IMR-90 (cell line): ENCODE measurements around the gene APOBEC3B. TPM values are rescaled to one million over a fixed set of nuclear protein-coding genes. Genes with fewer than 3 reads are reported as not detected.

ENCODE experiments used
- ATAC-seq: fragments of 200-7000 bp; cut with Tn5 transposase; 2 replicates; pipeline ENCODE4 v1.9.1; 2020; ENCODE audit warnings: low read depth, mild to moderate bottlenecking, moderate library complexity
- BruUV-seq: library from RNA; stranded (reverse); fragments of 400-500 nt; replicated peaks from 2 replicates; lab custom pipeline; 2021; lab: Mats Ljungman, UMichigan
- CTCF ChIA-PET: fragments of 300-600 bp; formaldehyde crosslinking; extraction: SDS; loops from one replicate; lab custom pipeline; 2021; ENCODE audit warnings: antibody characterized with exemption; lab: Yijun Ruan, JAX
- POLR2A ChIA-PET: fragments of 300-600 bp; sonication (Branson Sonifier 250); formaldehyde crosslinking; loops from one replicate; lab custom pipeline; 2022; ENCODE audit warnings: antibody characterized with exemption; ENCODE audit not compliant: unreplicated experiment; lab: Charles Lee
- DNase-seq: peaks from one replicate; pipeline ENCODE4 v3.0.0; 2013
- H2AFZ ChIP-seq: replicated peaks from 2 replicates; pipeline ENCODE3; 2013; ENCODE audit warnings: low read length, mild to moderate bottlenecking; ENCODE audit not compliant: poor library complexity
- H2AK5ac ChIP-seq: 2 replicates; pipeline ENCODE4 v1.6.1; 2013; ENCODE audit warnings: low read depth, low read length, inconsistent platforms
- H2AK9ac ChIP-seq: replicated peaks from 2 replicates; pipeline ENCODE3; 2013; ENCODE audit warnings: mild to moderate bottlenecking, low read depth, low read length, moderate library complexity; ENCODE audit not compliant: poor library complexity
- H2BK120ac ChIP-seq: 2 replicates; pipeline ENCODE4 v1.6.1; 2013; ENCODE audit warnings: low read depth, low read length, inconsistent platforms
- H2BK15ac ChIP-seq: 3 replicates; pipeline ENCODE4 v1.6.1; 2013; ENCODE audit warnings: low read depth, low read length, inconsistent platforms
- H2BK20ac ChIP-seq: 2 replicates; pipeline ENCODE4 v1.6.1; 2013; ENCODE audit warnings: low read depth, mild to moderate bottlenecking, inconsistent platforms, low read length, moderate library complexity
- H2BK5ac ChIP-seq: 2 replicates; pipeline ENCODE4 v1.6.1; 2013; ENCODE audit warnings: mild to moderate bottlenecking, low read depth, low read length, inconsistent platforms; ENCODE audit not compliant: poor library complexity, severe bottlenecking
- H3K14ac ChIP-seq: replicated peaks from 2 replicates; pipeline ENCODE4 v1.6.1; 2013; ENCODE audit warnings: low read depth, low read length, inconsistent platforms
- H3K18ac ChIP-seq: 2 replicates; pipeline ENCODE4 v1.6.1; 2013; ENCODE audit warnings: low read depth, low read length, control low read depth
- H3K23ac ChIP-seq: 2 replicates; pipeline ENCODE4 v1.6.1; 2013; ENCODE audit warnings: low read depth, low read length, inconsistent platforms
- H3K27ac ChIP-seq: 2 replicates; pipeline ENCODE4 v1.5.1; 2013; ENCODE audit warnings: mild to moderate bottlenecking, control low read depth, low read length; ENCODE audit not compliant: insufficient read depth
- H3K27me3 ChIP-seq: 2 replicates; pipeline ENCODE4 v1.6.1; 2013; ENCODE audit warnings: low read length; ENCODE audit not compliant: control insufficient read depth, insufficient read depth
- H3K36me3 ChIP-seq: 2 replicates; pipeline ENCODE4 v1.6.1; 2013; ENCODE audit warnings: low read length, mixed read lengths; ENCODE audit not compliant: control insufficient read depth, insufficient read depth
- H3K4ac ChIP-seq: 2 replicates; pipeline ENCODE4 v1.6.1; 2013; ENCODE audit warnings: low read depth, low read length, inconsistent platforms
- H3K4me1 ChIP-seq: 2 replicates; pipeline ENCODE4 v1.6.1; 2013; ENCODE audit warnings: low read length, mixed read lengths; ENCODE audit not compliant: control insufficient read depth, insufficient read depth
- H3K4me2 ChIP-seq: 2 replicates; pipeline ENCODE4 v1.6.1; 2013; ENCODE audit warnings: low read depth, mild to moderate bottlenecking, control low read depth, low read length, moderate library complexity
- H3K4me3 ChIP-seq: 2 replicates; pipeline ENCODE4 v1.5.1; 2013; ENCODE audit warnings: low read depth, mild to moderate bottlenecking, control low read depth, low read length, moderate library complexity; ENCODE audit not compliant: insufficient read depth
- H3K56ac ChIP-seq: 2 replicates; pipeline ENCODE4 v1.6.1; 2013; ENCODE audit warnings: low read length, inconsistent platforms; ENCODE audit not compliant: insufficient read depth; ENCODE audit errors: extremely low read depth
- H3K79me1 ChIP-seq, 2 experiments: 2 replicates each; pipeline ENCODE4 v1.6.1; 2013; ENCODE audit warnings: low read length in 2 of 2, inconsistent platforms in 1 of 2, low read depth in 1 of 2
- H3K9ac ChIP-seq: 2 replicates; pipeline ENCODE4 v1.6.1; 2013; ENCODE audit warnings: low read depth, low read length, control low read depth
- H3K9me1 ChIP-seq: 2 replicates; pipeline ENCODE4 v1.6.1; 2013; ENCODE audit warnings: low read length, inconsistent platforms; ENCODE audit not compliant: insufficient read depth
- H3K9me3 ChIP-seq: 2 replicates; pipeline ENCODE4 v1.6.1; 2013; ENCODE audit warnings: low read length; ENCODE audit not compliant: control insufficient read depth, insufficient read depth
- H4K20me1 ChIP-seq: 2 replicates; pipeline ENCODE4 v1.6.1; 2013; ENCODE audit warnings: low read length, inconsistent platforms; ENCODE audit not compliant: insufficient read depth
- H4K5ac ChIP-seq: 2 replicates; pipeline ENCODE4 v1.6.1; 2013; ENCODE audit warnings: mild to moderate bottlenecking, low read depth, low read length, control low read depth
- H4K8ac ChIP-seq, 2 experiments: 2 replicates each; pipeline ENCODE4 v1.6.1; 2013; ENCODE audit warnings: low read depth in 2 of 2, low read length in 2 of 2, control low read depth in 1 of 2, inconsistent platforms in 1 of 2
- H4K91ac ChIP-seq: 2 replicates; pipeline ENCODE4 v1.6.1; 2013; ENCODE audit warnings: low read depth, low read length, inconsistent platforms; ENCODE audit not compliant: insufficient read depth
- BHLHE40 ChIP-seq: fragments of 150-350 bp; IDR thresholded peaks from 2 replicates; pipeline ENCODE4 v1.6.1; 2016; ENCODE audit warnings: mild to moderate bottlenecking, low read depth, low read length
- FOS ChIP-seq: fragments of 150-350 bp; IDR thresholded peaks from 2 replicates; pipeline ENCODE4 v1.6.1; 2016; ENCODE audit warnings: low read depth, low read length
- MAFK ChIP-seq: IDR thresholded peaks from 2 replicates; pipeline ENCODE4 v1.6.1; 2012; ENCODE audit warnings: low read depth, low read length, improper control_type of control experiment
- MAZ ChIP-seq: IDR thresholded peaks from 2 replicates; pipeline ENCODE4 v1.6.1; 2012; ENCODE audit warnings: low read depth, mild to moderate bottlenecking, low read length, improper control_type of control experiment, moderate library complexity, borderline replicate concordance
- MXI1 ChIP-seq: IDR thresholded peaks from 2 replicates; pipeline ENCODE4 v1.6.1; 2012; ENCODE audit warnings: low read depth, mild to moderate bottlenecking, low read length, moderate library complexity, borderline replicate concordance
- RFX5 ChIP-seq: IDR thresholded peaks from 2 replicates; pipeline ENCODE4 v1.8.0; 2012; ENCODE audit warnings: low read depth, mild to moderate bottlenecking, low read length, moderate library complexity
- WGBS, 2 experiments: methylation state at CpG; one replicate each; pipeline versions ENCODE4 v1.1.5 to v1.1.7; 2013; ENCODE audit warnings: missing lambda C conversion rate in 2 of 2; ENCODE audit not compliant: insufficient read length in 1 of 2; ENCODE audit errors: extremely low coverage in 2 of 2; 5-methylcytosine and 5-hydroxymethylcytosine counted together
- dilution Hi-C: fragments of 300-500 bp; cut with HindIII; formaldehyde crosslinking; loops from one replicate; pipeline ENCODE4 v1.14.3; 2018; ENCODE audit warnings: low sequenced_read_pairs; ENCODE audit not compliant: unreplicated experiment
- in situ Hi-C: fragments of 300-500 bp; cut with MboI; formaldehyde crosslinking; loops from 3 replicates; pipeline ENCODE4 v1.14.3; 2019; ENCODE audit warnings: low sequenced_read_pairs, inconsistent platforms, mixed read lengths
- intact Hi-C: fragments of 100-400 bp; cut with micrococcal nuclease; formaldehyde crosslinking; loops from 2 replicates; pipeline ENCODE4 v1.10.0; 2022
- polyA plus RNA-seq, 3 experiments: library from polyadenylated mRNA; depleted of rRNA; stranded (reverse); fragments of >200 nt; gene quantifications; 2 replicates each; pipeline ENCODE4 v1.2.3, GENCODE V29; 2012; ENCODE audit warnings: low replicate concordance in 1 of 3
- total RNA-seq: library from RNA; depleted of rRNA; stranded (reverse); fragments of >200 nt; gene quantifications from 2 replicates; pipeline ENCODE4 v1.2.3, GENCODE V29; 2012

Gene APOBEC3B
- total and polyA plus RNA-seq, 2 of the 4 experiments (the other 2 are of a cell fraction), result 17.6 to 34.2 TPM

- peaks cover 65% of the 10 kb centered on the region for H3K27me3 ChIP-seq
- ATAC-seq (no peak), DNase-seq (no peak)
- no peak overlapping the region for H2AK9ac ChIP-seq
- no TSS peak for BruUV-seq
- H2BK5ac ChIP-seq, result no peak overlapping the region
- no peak overlapping the region for H3K14ac ChIP-seq
- H3K36me3 ChIP-seq, result no peaks in the 10 kb centered on the region
- H3K23ac ChIP-seq, result no peak overlapping the region
- 69% methylated on average over 4 of the region's 5 CpGs; no CpG with 5 or more reads in 1 of the 2 experiments for WGBS, 2 experiments
- no peak overlapping the region for H3K9ac ChIP-seq
- no peak overlapping the region for H2AK5ac ChIP-seq
- no peak overlapping the region for H2AFZ ChIP-seq
- no peak overlapping the region for H3K4ac ChIP-seq
- CTCF ChIA-PET, result no interaction called here
- H2BK15ac ChIP-seq, result no peak overlapping the region
- dilution Hi-C loops, result no loop called here
- no peak overlapping the region for H3K4me3 ChIP-seq
- H3K79me1 ChIP-seq, result no peaks in the 10 kb centered on the region
- no peak overlapping the region for H4K5ac ChIP-seq
- intact Hi-C loops, result no loop called here
- H3K56ac ChIP-seq, result no peak overlapping the region
- H3K9me1 ChIP-seq, result no peaks in the 10 kb centered on the region
- H2BK20ac ChIP-seq, result no peak overlapping the region
- no peaks in the 10 kb centered on the region; the same call in 1 of the 2 replicates for H4K20me1 ChIP-seq
- H2BK120ac ChIP-seq, result no peak overlapping the region
- no peak overlapping the region for H3K27ac ChIP-seq
- POLR2A ChIA-PET, result no interaction called here
- H4K91ac ChIP-seq, result no peak overlapping the region
- H4K8ac ChIP-seq, result no peak overlapping the region
- TF ChIP-seq MAFK (no peak), RFX5 (no peak), MAZ (no peak), MXI1 (no peak), FOS (no peak), BHLHE40 (no peak)
- in situ Hi-C loops, result no loop called here
- H3K4me1 ChIP-seq, result no peaks in the 10 kb centered on the region
- H3K4me2 ChIP-seq, result no peak overlapping the region
- H3K9me3 ChIP-seq, result no peaks in the 10 kb centered on the region
- H3K18ac ChIP-seq, result no peak overlapping the region
Observed at GRCh38 chr22:38956551-38956950, 25.6 kb upstream of the APOBEC3B start.
